NCI-H2107 treated with DMSO at 0.1 percent for 48 hours (cell line): ENCODE results near the gene KRTAP9-3.
"Not testable (repeated sequence)": the region's sequence is repeated elsewhere in the genome, so short reads cannot be mapped to it uniquely, and the experiment has no call there.

Experiments used
- DNase-seq: peaks from one replicate; lab custom pipeline; 2025; ENCODE audit not compliant: unreplicated experiment; lab: John Stamatoyannopoulos, UW

Gene KRTAP9-3

DNA sequence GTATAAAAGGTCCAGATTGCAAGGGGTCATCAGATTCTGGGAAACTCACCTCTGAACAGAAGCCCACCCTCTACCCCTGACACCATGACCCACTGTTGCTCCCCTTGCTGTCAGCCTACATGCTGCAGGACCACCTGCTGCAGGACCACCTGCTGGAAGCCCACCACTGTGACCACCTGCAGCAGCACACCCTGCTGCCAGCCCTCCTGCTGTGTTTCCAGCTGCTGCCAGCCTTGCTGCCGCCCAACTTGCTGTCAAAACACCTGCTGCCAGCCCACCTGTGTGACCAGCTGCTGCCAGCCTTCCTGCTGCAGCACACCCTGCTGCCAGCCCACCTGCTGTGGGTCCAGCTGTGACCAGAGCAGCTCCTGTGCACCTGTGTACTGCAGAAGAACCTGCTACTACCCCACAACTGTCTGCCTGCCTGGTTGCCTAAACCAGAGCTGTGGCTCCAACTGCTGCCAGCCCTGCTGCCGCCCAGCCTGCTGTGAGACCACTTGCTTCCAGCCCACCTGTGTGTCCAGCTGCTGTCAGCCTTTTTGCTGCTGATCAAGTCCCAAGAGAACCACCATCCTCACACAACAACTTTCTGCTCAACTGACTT lies 17.5 kb downstream of the KRTAP9-3 start, which contains the start of gene KRTAP9-4:
TSS of gene KRTAP9-4 (plus strand) at position 51 of the 604 bp plus-strand sequence. CDS start at position 85, 34 bp downstream.
- not testable (repeated sequence) for DNase-seq

DNA sequence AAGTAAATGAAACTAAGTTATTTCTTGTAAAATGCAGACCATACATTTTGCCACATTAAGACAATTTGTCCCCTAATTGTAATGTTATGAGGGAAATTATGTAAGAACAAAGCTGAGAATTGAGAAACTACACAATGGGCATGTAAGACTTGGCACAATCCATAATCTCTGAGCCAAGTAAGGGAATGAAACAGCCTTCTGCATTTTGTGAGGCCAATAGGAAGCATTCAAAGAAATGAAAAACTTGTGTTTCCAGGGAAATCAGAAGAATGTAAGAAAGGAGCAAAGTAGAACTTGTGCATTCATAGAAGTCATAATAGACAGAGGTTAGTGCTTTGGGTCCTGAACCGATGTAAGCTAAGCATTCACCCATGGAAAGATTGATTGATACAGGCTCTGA lies 19.0 kb downstream of the KRTAP9-3 start:
- no peak for DNase-seq

DNA sequence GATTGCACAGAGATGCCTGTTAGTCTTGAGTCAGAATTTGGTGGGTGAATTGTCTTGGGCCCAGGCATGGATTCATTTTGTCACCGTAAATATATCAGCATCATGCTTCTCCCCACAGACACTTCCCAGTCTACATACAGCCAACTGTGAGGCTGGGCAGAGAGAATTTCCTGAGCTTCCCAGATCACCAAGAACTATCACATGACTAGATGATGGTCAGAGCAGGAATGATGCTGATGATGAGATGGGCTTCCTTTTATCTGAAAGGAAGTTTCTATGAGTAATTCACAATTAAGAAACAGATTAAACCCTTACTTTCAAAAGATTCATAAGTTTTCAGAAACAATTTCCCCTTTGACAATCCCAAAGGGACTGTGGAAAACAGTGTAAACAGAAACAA lies 22.6 kb downstream of the KRTAP9-3 start:
- no peak for DNase-seq

DNA sequence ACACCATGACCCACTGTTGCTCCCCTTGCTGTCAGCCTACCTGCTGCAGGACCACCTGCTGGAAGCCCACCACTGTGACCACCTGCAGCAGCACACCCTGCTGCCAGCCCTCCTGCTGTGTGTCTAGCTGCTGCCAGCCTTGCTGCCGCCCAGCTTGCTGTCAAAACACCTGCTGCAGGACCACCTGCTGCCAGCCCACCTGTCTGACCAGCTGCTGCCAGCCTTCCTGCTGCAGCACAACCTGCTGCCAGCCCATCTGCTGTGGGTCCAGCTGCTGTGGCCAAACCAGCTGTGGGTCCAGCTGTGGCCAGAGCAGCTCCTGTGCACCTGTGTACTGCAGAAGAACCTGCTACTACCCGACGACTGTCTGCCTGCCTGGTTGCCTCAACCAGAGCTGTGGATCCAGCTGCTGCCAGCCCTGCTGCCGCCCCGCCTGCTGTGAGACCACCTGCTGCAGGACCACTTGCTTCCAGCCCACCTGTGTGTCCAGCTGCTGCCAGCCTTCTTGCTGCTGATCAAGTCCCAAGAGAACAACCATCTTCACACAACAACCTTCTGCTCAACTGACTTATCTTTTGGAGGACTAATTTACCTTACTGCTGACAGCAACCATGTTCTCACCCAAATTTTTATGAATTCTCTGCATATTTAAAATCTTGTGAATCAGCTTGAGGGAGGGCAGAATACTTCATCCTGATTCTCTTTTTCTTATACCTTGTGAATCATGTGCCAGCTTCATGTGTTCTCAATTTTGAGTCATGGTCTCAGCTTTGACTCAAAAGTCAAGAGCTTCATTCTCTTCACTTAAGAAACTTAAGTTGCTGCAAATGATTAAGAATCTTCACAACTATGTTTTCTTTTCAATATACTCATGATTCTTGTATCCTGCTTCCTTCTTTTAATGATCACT lies 23.4 kb downstream of the KRTAP9-3 start, which contains the start of gene KRTAP9-9:
TSS of gene KRTAP9-9 (plus strand) at position 4 of the 910 bp plus-strand sequence.
- not testable (repeated sequence) for DNase-seq

DNA sequence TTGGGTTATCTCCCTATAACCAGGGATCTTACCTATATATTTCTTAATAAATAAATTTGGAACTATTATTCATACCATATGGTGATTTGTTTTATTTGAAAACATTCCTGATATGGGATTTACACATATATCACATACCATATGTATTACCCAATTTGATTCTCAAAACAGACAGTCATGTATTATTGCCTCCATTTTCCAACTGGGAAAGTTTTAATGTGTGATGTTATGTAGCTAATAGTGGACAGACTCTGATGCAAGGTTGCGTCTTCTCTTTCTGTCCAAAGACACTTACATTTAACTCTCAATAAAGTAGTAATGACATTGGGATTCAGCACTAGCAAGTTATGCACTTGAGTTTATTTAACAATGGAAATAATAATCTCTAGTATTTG lies 24.0 kb downstream of the KRTAP9-3 start:
- DNase-seq: no peak

DNA sequence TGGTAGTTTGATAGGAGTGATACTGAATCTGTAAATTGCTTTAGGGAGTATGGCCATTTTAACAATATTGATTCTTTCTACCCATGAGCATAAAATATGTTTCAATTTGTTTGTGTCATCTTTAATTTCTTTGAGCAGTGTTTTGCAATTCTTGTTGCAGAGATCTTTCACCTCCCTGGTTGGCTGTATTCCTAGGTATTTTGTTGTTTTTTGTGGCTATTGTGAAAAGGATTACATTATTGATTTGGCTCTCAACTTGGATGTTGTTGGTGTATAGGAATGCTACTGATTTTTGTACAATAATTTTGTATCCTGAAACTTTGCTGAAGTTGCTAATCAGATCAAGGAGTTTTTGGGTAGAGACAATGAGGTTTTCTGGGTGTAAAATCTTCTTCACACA lies 26.2 kb downstream of the KRTAP9-3 start:
- no peak for DNase-seq

DNA sequence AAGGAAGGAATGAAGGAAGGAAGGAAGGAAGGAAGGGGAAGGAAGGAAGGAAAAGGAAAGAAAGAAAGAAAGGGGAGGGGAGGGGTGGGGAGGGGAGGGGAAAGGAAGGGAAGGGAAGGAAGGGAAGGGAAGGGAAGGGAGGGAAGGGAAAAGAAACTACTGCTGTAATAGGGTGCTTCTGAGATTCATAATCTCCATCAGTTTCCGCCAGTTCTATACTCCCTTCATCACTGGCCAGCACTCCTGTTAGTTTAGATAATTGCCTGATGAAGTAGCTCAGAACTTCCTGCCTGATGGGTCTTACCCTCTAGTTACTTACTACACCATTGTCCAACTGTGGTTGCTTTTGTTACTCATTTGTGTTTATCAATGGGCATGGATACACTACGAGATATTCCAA lies 31.0 kb downstream of the KRTAP9-3 start:
- no peak for DNase-seq

DNA sequence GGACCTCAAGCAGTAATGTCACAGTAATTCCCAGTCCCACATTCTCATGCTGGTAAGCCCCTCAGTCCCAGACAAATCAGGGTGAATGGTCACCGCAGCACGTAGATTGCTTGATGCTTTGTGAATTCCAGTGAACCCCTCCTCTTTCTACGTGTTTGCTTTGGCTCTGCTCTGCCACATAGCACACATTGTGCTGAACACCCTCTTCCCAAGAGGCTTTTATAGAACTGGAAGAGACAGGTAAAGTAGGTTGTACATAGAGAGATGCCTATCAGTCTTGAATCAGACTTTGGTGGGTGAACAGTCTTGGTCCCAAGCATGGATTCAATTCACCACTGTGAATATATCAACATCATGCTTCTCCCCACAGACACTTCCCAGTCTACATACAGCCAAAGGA lies 32.4 kb downstream of the KRTAP9-3 start:
- no peak for DNase-seq

DNA sequence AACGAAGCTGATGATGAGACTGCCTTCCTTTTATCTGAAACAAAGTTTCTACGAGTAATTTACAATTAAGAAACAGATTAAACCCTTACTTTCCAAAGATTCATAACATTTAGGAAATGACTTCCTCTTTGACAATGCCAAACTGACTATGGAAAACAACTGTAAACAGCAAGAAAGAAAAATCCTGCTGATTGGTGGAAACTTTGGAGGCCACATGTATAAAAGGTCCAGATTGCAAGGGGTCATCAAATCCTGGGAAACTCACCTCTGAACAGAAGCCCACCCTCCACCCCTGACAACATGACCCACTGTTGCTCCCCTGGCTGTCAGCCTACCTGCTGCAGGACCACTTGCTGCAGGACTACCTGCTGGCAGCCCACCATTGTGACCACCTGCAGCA lies 32.8 kb downstream of the KRTAP9-3 start, which contains the start of gene KRTAP9-6:
TSS of gene KRTAP9-6 (plus strand) at position 301 of the 400 bp plus-strand sequence. CDS start at position 301, 0 bp downstream.
- no peak for DNase-seq

DNA sequence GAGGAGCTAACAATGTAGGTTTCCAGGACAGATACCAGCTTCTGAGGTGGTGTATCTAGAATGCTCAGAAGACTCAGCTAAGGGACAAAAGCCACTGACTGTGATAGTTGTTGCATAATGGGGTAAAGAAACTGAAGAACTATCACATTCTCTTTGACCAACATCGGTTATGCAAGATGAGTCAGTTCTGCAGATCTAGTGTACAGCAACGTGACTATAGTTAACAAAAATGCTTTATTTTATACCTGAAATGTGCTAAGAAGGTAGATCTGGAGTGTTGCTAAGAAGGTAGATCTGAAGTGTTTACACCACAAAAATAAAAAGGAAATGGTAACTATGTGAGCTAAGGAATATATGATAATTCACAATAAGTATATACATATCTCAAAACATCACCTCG lies 35.5 kb downstream of the KRTAP9-3 start:
- no peak for DNase-seq

DNA sequence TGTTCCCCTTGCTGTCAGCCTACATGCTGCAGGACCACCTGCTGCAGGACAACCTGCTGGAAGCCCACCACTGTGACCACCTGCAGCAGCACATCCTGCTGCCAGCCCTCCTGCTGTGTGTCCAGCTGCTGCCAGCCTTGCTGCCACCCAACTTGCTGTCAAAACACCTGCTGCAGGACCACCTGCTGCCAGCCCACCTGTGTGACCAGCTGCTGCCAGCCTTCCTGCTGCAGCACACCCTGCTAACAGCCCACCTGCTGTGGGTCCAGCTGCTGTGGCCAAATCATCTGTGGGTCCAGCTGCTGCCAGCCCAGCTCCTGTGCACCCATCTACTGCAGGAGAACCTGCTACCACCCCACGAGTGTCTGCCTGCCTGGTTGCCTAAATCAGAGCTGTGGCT lies 39.1 kb downstream of the KRTAP9-3 start:
- DNase-seq: not testable (repeated sequence)

DNA sequence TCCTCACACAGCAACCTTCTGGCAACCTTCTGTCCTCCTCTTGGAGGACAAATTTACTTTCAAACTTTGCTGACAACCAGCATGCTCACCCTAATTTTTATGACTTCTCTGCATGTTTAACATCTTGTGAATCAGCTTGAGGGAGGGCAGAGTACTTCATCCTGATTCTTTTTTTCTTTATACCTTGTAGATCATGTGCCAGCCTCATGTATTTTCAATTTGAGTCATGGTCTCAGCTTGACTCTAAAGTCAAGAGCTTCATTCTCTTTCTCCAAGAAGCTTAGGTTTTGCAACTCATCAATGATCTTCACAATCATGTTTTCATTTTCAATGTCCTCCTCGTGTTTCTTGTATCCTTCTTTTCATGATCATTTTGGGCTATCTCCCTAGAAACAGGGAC lies 39.6 kb downstream of the KRTAP9-3 start:
- no peak for DNase-seq

DNA sequence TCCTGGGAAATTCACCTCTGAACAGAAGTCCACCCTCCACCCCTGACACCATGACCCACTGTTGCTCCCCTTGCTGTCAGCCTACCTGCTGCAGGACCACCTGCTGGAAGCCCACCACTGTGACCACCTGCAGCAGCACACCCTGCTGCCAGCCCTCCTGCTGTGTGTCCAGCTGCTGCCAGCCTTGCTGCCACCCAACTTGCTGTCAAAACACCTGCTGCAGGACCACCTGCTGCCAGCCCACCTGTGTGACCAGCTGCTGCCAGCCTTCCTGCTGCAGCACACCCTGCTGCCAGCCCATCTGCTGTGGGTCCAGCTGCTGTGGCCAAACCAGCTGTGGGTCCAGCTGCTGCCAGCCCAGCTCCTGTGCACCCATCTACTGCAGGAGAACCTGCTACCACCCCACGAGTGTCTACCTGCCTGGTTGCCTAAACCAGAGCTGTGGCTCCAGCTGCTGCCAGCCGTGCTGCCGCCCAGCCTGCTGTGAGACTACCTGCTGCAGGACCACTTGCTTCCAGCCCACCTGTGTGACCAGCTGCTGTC lies 43.5 kb downstream of the KRTAP9-3 start, which contains the start of gene KRTAP9-7:
TSS of gene KRTAP9-7 (plus strand) at position 51 of the 543 bp plus-strand sequence. CDS start at position 51, 0 bp downstream.
- not testable (repeated sequence) for DNase-seq

DNA sequence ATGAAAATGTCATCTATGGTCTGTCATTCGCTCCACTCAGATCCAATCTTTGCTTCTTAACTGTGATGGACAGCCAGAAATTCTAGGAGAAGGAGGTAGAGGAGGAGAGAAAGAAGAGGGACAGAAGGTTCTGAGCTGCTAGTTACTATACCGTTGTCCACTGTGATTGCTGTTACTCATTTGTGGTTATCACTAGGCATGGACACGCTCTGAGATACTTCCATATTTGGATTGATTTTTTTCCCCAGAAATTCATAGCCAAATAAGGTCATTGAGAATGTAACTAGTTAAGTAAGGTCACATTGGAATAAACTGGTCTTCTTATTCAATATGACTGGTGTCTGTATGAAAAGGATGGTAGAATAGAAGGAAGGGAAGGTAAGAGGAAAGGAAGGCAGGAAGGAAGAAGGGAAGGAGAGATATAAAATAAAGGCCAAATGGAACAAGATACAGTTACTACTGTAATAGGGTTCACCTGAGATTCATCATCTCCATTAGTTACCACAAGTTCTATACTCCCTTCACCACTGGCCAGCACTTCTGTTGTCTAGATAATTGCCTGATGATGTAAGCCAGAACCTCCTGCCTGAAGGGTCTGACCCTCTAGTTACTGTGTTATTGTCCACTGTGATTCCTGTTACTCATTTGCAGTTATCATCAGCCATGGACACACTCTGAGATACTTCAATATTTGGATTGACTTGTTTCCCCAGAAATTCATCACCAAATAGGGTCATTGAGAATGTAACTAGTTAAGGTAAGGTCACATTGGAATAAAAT lies 46.1 kb downstream of the KRTAP9-3 start:
- no peak for DNase-seq
